Stomach (tissue), 4 donors: Measurements from ENCODE around the gene FCGR2B.

ENCODE experiments used
- CTCF ChIP-seq, 7 experiments: fragments of 450-650 bp in 4 of 7; fragments of 200-600 bp in 3 of 7; sonication (generic) in 3 of 7; IDR thresholded peaks; one replicate each; pipeline ENCODE4 v1.5.1; 2016 to 2019; ENCODE audit warnings: antibody characterized with exemption in 7 of 7, control low read depth in 2 of 7, mild to moderate bottlenecking in 1 of 7
- POLR2A ChIP-seq, 4 donors: fragments of 450-650 bp; IDR thresholded peaks; one replicate each; pipeline ENCODE4 v1.6.1; 2016; ENCODE audit warnings: antibody characterized with exemption in 4 of 4, control low read depth in 2 of 4, mild to moderate bottlenecking in 1 of 4, moderate library complexity in 1 of 4

GRCh38 chr1:161706482-161707347 is 43.8 kb downstream of the FCGR2B start, which contains the start of gene FCRLA:
- TF ChIP-seq CTCF (IDR thresholded peaks at IDR 0.05) (no peak), POLR2A (IDR thresholded peaks at IDR 0.05) (no peak)
